Upper lobe of left lung (tissue), 6 donors: ENCODE measurements around the gene HNRNPDL. TPM values are rescaled to one million over a fixed set of nuclear protein-coding genes. Genes with fewer than 3 reads are reported as not detected.

Experiments used
- ATAC-seq, 2 donors: fragments of 200-7000 bp; cut with Tn5 transposase; one replicate each; pipeline ENCODE4 v1.9.1; 2022; ENCODE audit warnings: mild to moderate bottlenecking in 2 of 2, moderate library complexity in 2 of 2; ENCODE audit not compliant: low FRiP score in 2 of 2
- DNase-seq, 2 donors: peaks; one replicate each; pipeline ENCODE4 v3.0.0-alpha.2; 2019 to 2020
- H3K27ac ChIP-seq, 4 donors: fragments of 200-600 bp; sonication (generic); one replicate each; pipeline ENCODE4 v1.5.1; 2016 to 2019
- H3K27me3 ChIP-seq, 4 donors: fragments of 200-600 bp; sonication (generic); one replicate each; pipeline ENCODE4 v1.5.1; 2017 to 2019
- H3K36me3 ChIP-seq, 4 donors: fragments of 200-600 bp; sonication (generic); one replicate each; pipeline ENCODE4 v1.5.1; 2016 to 2019
- H3K4me1 ChIP-seq, 4 donors: fragments of 200-600 bp; sonication (generic); one replicate each; pipeline ENCODE4 v1.5.1; 2018 to 2019
- H3K4me3 ChIP-seq, 4 donors: fragments of 200-600 bp; sonication (generic); one replicate each; pipeline ENCODE4 v1.5.1; 2017 to 2019; ENCODE audit warnings: mild to moderate bottlenecking in 2 of 4, moderate library complexity in 1 of 4
- H3K9me3 ChIP-seq, 4 donors: fragments of 200-600 bp; sonication (generic); one replicate each; pipeline ENCODE4 v1.5.1; 2018 to 2019
- EP300 ChIP-seq, 4 donors: sonication (generic); formaldehyde crosslinking; IDR thresholded peaks; one replicate each; pipeline ENCODE4 v1.5.1; 2017; ENCODE audit warnings: antibody characterized with exemption in 4 of 4, control low read depth in 2 of 4
- POLR2A ChIP-seq, 4 donors: fragments of 450-650 bp; IDR thresholded peaks; one replicate each; pipeline ENCODE4 v1.5.1; 2016 to 2017; ENCODE audit warnings: antibody characterized with exemption in 4 of 4, mild to moderate bottlenecking in 2 of 4
- POLR2AphosphoS5 ChIP-seq, 2 donors: sonication (generic); formaldehyde crosslinking; IDR thresholded peaks; one replicate each; pipeline ENCODE4 v1.5.1; 2017; ENCODE audit warnings: antibody characterized with exemption in 2 of 2
- WGBS, 2 donors: methylation state at CpG; one replicate each; pipeline ENCODE4 v1.1.5; 2017 to 2018; 5-methylcytosine and 5-hydroxymethylcytosine counted together
- total RNA-seq, 6 donors: library from RNA; depleted of rRNA in 4 of 6; stranded (reverse); fragments of >200 nt in 4 of 6; gene quantifications; one replicate each; pipeline versions ENCODE4 v1.1.0 to v1.2.1, GENCODE V29; 2016 to 2021
- TF ChIP-seq, protein P1 (sequence below), 6 experiments: fragments of 450-650 bp in 4 of 6; fragments of 200-600 bp in 2 of 6; sonication (generic) in 2 of 6; IDR thresholded peaks; one replicate each; pipeline ENCODE4 v1.5.1; 2016 to 2019; ENCODE audit warnings: antibody characterized with exemption in 6 of 6
- donor health status: DM: no; HTN: no; CAD: no; lungs with moderate emphysema.
- donor health status: DM: no; HTN: yes; CAD: no; lungs with severe emphysema.

The HNRNPDL gene
- total RNA-seq, 6 donors from 2014 or later, result 141 to 249 (median 186) TPM

- Histone ChIP-seq H3K36me3 (no peaks in the 10 kb centered on the region), H3K9me3 (no peaks in the 10 kb centered on the region), H3K27me3 (no peaks in the 10 kb centered on the region), H3K4me1 (no peaks in the 10 kb centered on the region), H3K27ac (no peak overlapping the region), H3K4me3 (no peak overlapping the region)
- WGBS, 2 donors, result 78 to 91% methylated on average over 2 of the region's 2 CpGs
- ATAC-seq (no peak), DNase-seq (no peak)
- TF ChIP-seq EP300 (IDR thresholded peaks at IDR 0.05) (no peak), POLR2AphosphoS5 (IDR thresholded peaks at IDR 0.05) (no peak), POLR2A (IDR thresholded peaks at IDR 0.05) (no peak)
- TF ChIP-seq, protein P1, sequence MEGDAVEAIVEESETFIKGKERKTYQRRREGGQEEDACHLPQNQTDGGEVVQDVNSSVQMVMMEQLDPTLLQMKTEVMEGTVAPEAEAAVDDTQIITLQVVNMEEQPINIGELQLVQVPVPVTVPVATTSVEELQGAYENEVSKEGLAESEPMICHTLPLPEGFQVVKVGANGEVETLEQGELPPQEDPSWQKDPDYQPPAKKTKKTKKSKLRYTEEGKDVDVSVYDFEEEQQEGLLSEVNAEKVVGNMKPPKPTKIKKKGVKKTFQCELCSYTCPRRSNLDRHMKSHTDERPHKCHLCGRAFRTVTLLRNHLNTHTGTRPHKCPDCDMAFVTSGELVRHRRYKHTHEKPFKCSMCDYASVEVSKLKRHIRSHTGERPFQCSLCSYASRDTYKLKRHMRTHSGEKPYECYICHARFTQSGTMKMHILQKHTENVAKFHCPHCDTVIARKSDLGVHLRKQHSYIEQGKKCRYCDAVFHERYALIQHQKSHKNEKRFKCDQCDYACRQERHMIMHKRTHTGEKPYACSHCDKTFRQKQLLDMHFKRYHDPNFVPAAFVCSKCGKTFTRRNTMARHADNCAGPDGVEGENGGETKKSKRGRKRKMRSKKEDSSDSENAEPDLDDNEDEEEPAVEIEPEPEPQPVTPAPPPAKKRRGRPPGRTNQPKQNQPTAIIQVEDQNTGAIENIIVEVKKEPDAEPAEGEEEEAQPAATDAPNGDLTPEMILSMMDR (IDR thresholded peaks at IDR 0.05), result no peak
These were observed 39.6 kb upstream of the HNRNPDL start for GRCh38 chr4:82469791-82470345.

- DNase-seq, result no peak
- Histone ChIP-seq H3K27me3 (no peaks in the 10 kb centered on the region), H3K9me3 (no peaks in the 10 kb centered on the region), H3K36me3 (no peaks in the 10 kb centered on the region), H3K4me3 (no peak overlapping the region), H3K27ac (no peak overlapping the region), H3K4me1 (peaks cover 0 to 4% (median 1%) of the 10 kb centered on the region in 4 donors)
- no peak for TF ChIP-seq EP300 (IDR thresholded peaks at IDR 0.05)
- TF ChIP-seq POLR2A (IDR thresholded peaks at IDR 0.05), result no peak
- no peak for TF ChIP-seq POLR2AphosphoS5 (IDR thresholded peaks at IDR 0.05)
- TF ChIP-seq, protein P1 (IDR thresholded peaks at IDR 0.05), result no peak
- no peak for ATAC-seq
- 45 to 72% methylated on average over 3 of the region's 3 CpGs for WGBS, 2 donors
These were observed 37.2 kb upstream of the HNRNPDL start for GRCh38 chr4:82467471-82467870.

DNA sequence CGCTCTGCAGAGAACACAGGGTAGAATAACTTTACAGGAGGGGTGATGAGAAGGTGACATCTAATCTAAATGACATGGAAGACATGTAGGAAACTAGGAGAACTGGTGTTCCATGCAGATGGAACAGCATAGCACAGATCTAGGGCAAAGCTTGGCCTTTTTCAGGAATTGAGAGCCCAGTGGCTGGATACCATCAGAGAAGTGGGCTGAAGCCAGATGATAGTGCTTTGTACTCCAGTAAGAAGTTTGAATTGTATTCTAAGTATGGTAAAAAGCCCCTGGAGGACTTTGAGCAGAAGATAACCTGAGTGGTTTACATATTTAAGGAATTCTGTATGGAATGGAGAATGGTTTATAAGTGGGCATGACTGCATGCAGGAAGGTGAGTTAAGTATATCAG is 33.0 kb upstream of the HNRNPDL start:
- DNase-seq, result no peak
- Histone ChIP-seq H3K4me1 (peaks cover 0 to 7% (median 1%) of the 10 kb centered on the region in 4 donors), H3K27ac (no peak overlapping the region), H3K4me3 (no peak overlapping the region), H3K36me3 (peaks cover 3 to 27% (median 9%) of the 10 kb centered on the region in 4 donors), H3K27me3 (no peaks in the 10 kb centered on the region), H3K9me3 (no peaks in the 10 kb centered on the region)
- TF ChIP-seq EP300 (IDR thresholded peaks at IDR 0.05) (no peak), POLR2A (IDR thresholded peaks at IDR 0.05) (no peak), POLR2AphosphoS5 (IDR thresholded peaks at IDR 0.05) (no peak)
- TF ChIP-seq, protein P1 (IDR thresholded peaks at IDR 0.05), result no peak
- 94 to 100% methylated on average over 1 of the region's 1 CpG for WGBS, 2 donors
- ATAC-seq, result no peak

GRCh38 chr4:82462415-82462831 is 32.2 kb upstream of the HNRNPDL start:
- 7 to 8% methylated on average over 7 of the region's 7 CpGs for WGBS, 2 donors
- Histone ChIP-seq H3K27ac (no peak overlapping the region), H3K4me1 (peaks cover 0 to 7% (median 1%) of the 10 kb centered on the region in 4 donors), H3K4me3 (no peak overlapping the region), H3K9me3 (no peaks in the 10 kb centered on the region), H3K27me3 (no peaks in the 10 kb centered on the region), H3K36me3 (peaks cover 10 to 35% (median 11%) of the 10 kb centered on the region in 4 donors)
- DNase-seq, result peak; percentile 29 to 86
- ATAC-seq, result peak; percentile 85 to 92
- TF ChIP-seq POLR2A (IDR thresholded peaks at IDR 0.05), result no peak
- TF ChIP-seq EP300 (IDR thresholded peaks at IDR 0.05), result no peak
- TF ChIP-seq, protein P1 (IDR thresholded peaks at IDR 0.05), result peak; percentile 53 to 90 (median 77)
- TF ChIP-seq POLR2AphosphoS5 (IDR thresholded peaks at IDR 0.05), result peak in 1 of 2 donors; percentile 20

DNA sequence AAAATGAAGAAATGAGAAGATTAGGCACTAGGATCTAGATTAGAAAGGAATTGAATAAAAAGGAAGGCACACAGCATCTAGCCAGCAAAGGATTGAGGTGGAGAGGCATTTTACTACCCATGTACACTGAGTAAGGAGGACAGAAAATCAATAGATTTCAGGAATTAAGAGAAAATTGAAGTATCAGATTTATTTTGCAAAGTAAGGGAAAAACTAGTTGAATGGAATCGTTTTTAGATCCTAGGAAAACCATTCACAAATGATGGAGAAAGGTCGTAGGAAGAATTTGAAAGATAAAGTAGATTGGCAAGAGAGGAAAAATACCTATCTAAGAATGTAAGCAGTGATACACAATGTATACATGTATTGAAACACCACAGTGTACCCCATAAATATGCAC is 31.4 kb upstream of the HNRNPDL start:
- no peaks in the 10 kb centered on the region for H3K9me3 ChIP-seq
- WGBS, 2 donors, result 79 to 88% methylated on average over 2 of the region's 2 CpGs
- no peak for TF ChIP-seq EP300 (IDR thresholded peaks at IDR 0.05)
- TF ChIP-seq POLR2A (IDR thresholded peaks at IDR 0.05), result no peak
- TF ChIP-seq, protein P1 (IDR thresholded peaks at IDR 0.05), result no peak
- TF ChIP-seq POLR2AphosphoS5 (IDR thresholded peaks at IDR 0.05), result no peak
- no peaks in the 10 kb centered on the region for H3K27me3 ChIP-seq
- ATAC-seq (no peak), DNase-seq (no peak)
- H3K4me1 ChIP-seq, result peaks cover 0 to 7% (median 1%) of the 10 kb centered on the region in 4 donors
- H3K27ac ChIP-seq, result no peak overlapping the region
- H3K4me3 ChIP-seq, result no peak overlapping the region
- peaks cover 13 to 42% (median 15%) of the 10 kb centered on the region in 4 donors for H3K36me3 ChIP-seq
